K562 (cell line): ENCODE results near the gene MAST1. TPM values are rescaled to one million over a fixed set of nuclear protein-coding genes. Genes with fewer than 3 reads are reported as not detected.

ENCODE experiments used
- ERF ChIP-seq: fragments of 450-650 bp; formaldehyde crosslinking; IDR thresholded peaks from 2 replicates; pipeline ENCODE4 v1.4.0; 2020; ENCODE audit warnings: mild to moderate bottlenecking, mixed read lengths
- ILF3 ChIP-seq: fragments of 450-650 bp; IDR thresholded peaks from 2 replicates; pipeline ENCODE4 v1.6.1; 2018; ENCODE audit warnings: antibody characterized with exemption, mild to moderate bottlenecking, moderate library complexity, borderline replicate concordance
- MED1 ChIP-seq: sonication (generic); formaldehyde crosslinking; IDR thresholded peaks from 2 replicates; pipeline ENCODE4 v1.8.1; 2023; ENCODE audit warnings: missing genetic modification reagents, borderline replicate concordance
- MEF2A ChIP-seq: IDR thresholded peaks from 2 replicates; pipeline ENCODE4 v1.6.1; 2011; ENCODE audit warnings: low read depth, mild to moderate bottlenecking, low read length, moderate library complexity; ENCODE audit not compliant: control insufficient read depth
- NFXL1 ChIP-seq: fragments of 450-650 bp; formaldehyde crosslinking; IDR thresholded peaks from 2 replicates; pipeline ENCODE4 v1.4.0; 2021; ENCODE audit warnings: mild to moderate bottlenecking
- NFYB ChIP-seq: IDR thresholded peaks from 2 replicates; pipeline ENCODE4 v1.6.1; 2011; ENCODE audit warnings: mild to moderate bottlenecking, moderate library complexity; ENCODE audit not compliant: insufficient read length; ENCODE audit errors: extremely low read depth
- SLC30A9 ChIP-seq: fragments of 250-450 bp; sonication (Bioruptor Pico); IDR thresholded peaks from 2 replicates; pipeline ENCODE4 v1.8.0; 2022; ENCODE audit warnings: mild to moderate bottlenecking, moderate library complexity
- SMARCA5 ChIP-seq: fragments of 450-650 bp; IDR thresholded peaks from 2 replicates; pipeline ENCODE4 v1.6.1; 2016
- STAT5B ChIP-seq: fragments of 250-450 bp; sonication (Bioruptor Pico); IDR thresholded peaks from 2 replicates; pipeline ENCODE4 v1.8.0; 2021; ENCODE audit warnings: mild to moderate bottlenecking, inconsistent platforms
- TARDBP ChIP-seq: fragments of 450-650 bp; IDR thresholded peaks from 2 replicates; pipeline ENCODE4 v1.6.1; 2016
- TEAD2 ChIP-seq: fragments of 450-650 bp; IDR thresholded peaks from 2 replicates; pipeline ENCODE4 v1.6.1; 2016; ENCODE audit warnings: missing genetic modification characterization, control low read depth, missing compliant biosample characterization
- THAP12 ChIP-seq: fragments of 250-450 bp; sonication (Bioruptor Pico); IDR thresholded peaks from 2 replicates; pipeline ENCODE4 v1.9.0; 2021; ENCODE audit warnings: mild to moderate bottlenecking, inconsistent platforms
- THAP7 ChIP-seq: fragments of 250-450 bp; sonication (Bioruptor Pico); IDR thresholded peaks from 2 replicates; pipeline ENCODE4 v1.5.0; 2021
- U2AF1 ChIP-seq: fragments of 200-400 bp; formaldehyde crosslinking; optimal IDR thresholded peaks from 2 replicates; pipeline ENCODE3; 2017; ENCODE audit warnings: mild to moderate bottlenecking, low read depth, low read length, moderate library complexity
- ZBTB5 ChIP-seq: fragments of 450-650 bp; IDR thresholded peaks from 2 replicates; pipeline ENCODE4 v1.6.1; 2017; ENCODE audit warnings: antibody characterized with exemption
- ZKSCAN8 ChIP-seq: fragments of 200-800 bp; sonication (Bioruptor generic); IDR thresholded peaks from 2 replicates; pipeline ENCODE4 v1.6.1; 2016; ENCODE audit warnings: missing genetic modification characterization, missing compliant biosample characterization
- ZNF124 ChIP-seq: sonication (generic); formaldehyde crosslinking; IDR thresholded peaks from 2 replicates; pipeline ENCODE4 v1.8.1; 2022; ENCODE audit warnings: missing genetic modification reagents
- ZNF408 ChIP-seq: fragments of 250-450 bp; sonication (Bioruptor Pico); IDR thresholded peaks from 2 replicates; pipeline ENCODE4 v1.4.0; 2020; ENCODE audit warnings: low read depth, mild to moderate bottlenecking, moderate library complexity
- ZNF76 ChIP-seq: fragments of 250-450 bp; sonication (Bioruptor Pico); IDR thresholded peaks from 2 replicates; pipeline ENCODE4 v1.4.0; 2020; ENCODE audit warnings: mild to moderate bottlenecking, moderate library complexity, borderline replicate concordance
- polyA plus RNA-seq, 8 experiments: library from polyadenylated mRNA; depleted of rRNA in 4 of 8; stranded (reverse) in 5 of 8; unstranded in 3 of 8; fragments of >200 nt; fragmentation: Nextera tagmentation in 2 of 8; fragmentation: Illumina TruSeq in 1 of 8; extraction: Ambion mirVana in 2 of 8; extraction: Trizol in 1 of 8; gene quantifications; 2 replicates each; pipeline versions ENCODE4 v1.2.1 to v1.2.3, GENCODE V29; 2011 to 2014; ENCODE audit warnings: inconsistent platforms in 1 of 8, missing spikeins in 1 of 8
- total RNA-seq, 7 experiments: library from RNA; depleted of rRNA in 6 of 7; stranded (reverse); fragments of >200 nt in 6 of 7; fragmentation: Illumina TruSeq in 2 of 7; extraction: Trizol in 2 of 7; gene quantifications; 2 replicates each; pipeline versions ENCODE4 v1.2.1 to v1.2.3, GENCODE V29; 2011 to 2021; ENCODE audit warnings: low replicate concordance in 1 of 7
- TF ChIP-seq, protein P1 (sequence below): fragments of 250-450 bp; sonication (Bioruptor Pico); IDR thresholded peaks from 2 replicates; pipeline ENCODE4 v1.8.0; 2022; ENCODE audit warnings: moderate library complexity, mild to moderate bottlenecking, inconsistent platforms
- TF ChIP-seq, protein P2 (sequence below): fragments of 250-450 bp; sonication (Bioruptor Pico); IDR thresholded peaks from 2 replicates; pipeline ENCODE4 v1.5.1; 2021; ENCODE audit warnings: mild to moderate bottlenecking
- TF ChIP-seq, protein P3 (sequence below): fragments of 250-450 bp; sonication (Bioruptor Pico); IDR thresholded peaks from 2 replicates; pipeline ENCODE4 v1.9.0; 2021; ENCODE audit warnings: mild to moderate bottlenecking

MAST1 gene
- total and polyA plus RNA-seq, 9 of the 15 experiments (the other 6 are each of a cell fraction or from before 2014, with no cell fraction given), result 0.48 to 10.3 (median 3.9) TPM

GRCh38 chr19:12801466-12802266 lies 36.6 kb upstream of the MAST1 start, which contains the start of the genes PRDX2 and THSD8 (continued):
- TF ChIP-seq NFXL1 (CRISPR knock-in tag) (no peak), SLC30A9 (CRISPR knock-in tag) (no peak), THAP12 (CRISPR knock-in tag) (0 out of 2 replicates have a peak, but pooled peaks have one; percentile 44), NFYB (no peak), ZNF124 (CRISPR knock-in tag) (no peak; the same call in 1 of the 2 replicates), ZKSCAN8 (CRISPR knock-in tag) (no peak), ZNF76 (CRISPR knock-in tag) (no peak), ILF3 (no peak), U2AF1 (peak; percentile 98), TEAD2 (tag) (no peak), MEF2A (no peak), SMARCA5 (peak; percentile 25; the same call in 1 of the 2 replicates), ZBTB5 (no peak), ERF (no peak; the same call in 1 of the 2 replicates), THAP7 (no peak), MED1 (CRISPR knock-in tag) (no peak), TARDBP (no peak), STAT5B (CRISPR knock-in tag) (no peak), ZNF408 (no peak)
- TF ChIP-seq, protein P1, sequence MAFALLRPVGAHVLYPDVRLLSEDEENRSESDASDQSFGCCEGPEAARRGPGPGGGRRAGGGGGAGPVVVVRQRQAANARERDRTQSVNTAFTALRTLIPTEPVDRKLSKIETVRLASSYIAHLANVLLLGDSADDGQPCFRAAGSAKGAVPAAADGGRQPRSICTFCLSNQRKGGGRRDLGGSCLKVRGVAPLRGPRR (CRISPR knock-in tag), result no peak
- TF ChIP-seq, protein P2, sequence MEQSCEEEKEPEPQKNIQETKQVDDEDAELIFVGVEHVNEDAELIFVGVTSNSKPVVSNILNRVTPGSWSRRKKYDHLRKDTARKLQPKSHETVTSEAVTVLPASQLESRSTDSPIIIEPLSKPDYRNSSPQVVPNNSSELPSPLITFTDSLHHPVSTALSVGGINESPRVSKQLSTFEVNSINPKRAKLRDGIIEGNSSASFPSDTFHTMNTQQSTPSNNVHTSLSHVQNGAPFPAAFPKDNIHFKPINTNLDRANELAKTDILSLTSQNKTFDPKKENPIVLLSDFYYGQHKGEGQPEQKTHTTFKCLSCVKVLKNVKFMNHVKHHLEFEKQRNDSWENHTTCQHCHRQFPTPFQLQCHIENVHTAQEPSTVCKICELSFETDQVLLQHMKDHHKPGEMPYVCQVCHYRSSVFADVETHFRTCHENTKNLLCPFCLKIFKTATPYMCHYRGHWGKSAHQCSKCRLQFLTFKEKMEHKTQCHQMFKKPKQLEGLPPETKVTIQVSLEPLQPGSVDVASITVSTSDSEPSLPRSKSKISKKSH, result no peak
- TF ChIP-seq, protein P3, sequence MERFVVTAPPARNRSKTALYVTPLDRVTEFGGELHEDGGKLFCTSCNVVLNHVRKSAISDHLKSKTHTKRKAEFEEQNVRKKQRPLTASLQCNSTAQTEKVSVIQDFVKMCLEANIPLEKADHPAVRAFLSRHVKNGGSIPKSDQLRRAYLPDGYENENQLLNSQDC, result no peak
